Esophagus squamous epithelium (tissue), 5 donors: ENCODE data around the gene MAMSTR. TPM values are rescaled to one million over a fixed set of nuclear protein-coding genes. Genes with fewer than 3 reads are reported as not detected.
"Not testable (repeated sequence)": the region's sequence is repeated elsewhere in the genome, so short reads cannot be mapped to it uniquely, and the experiment has no call there.

Source experiments
- DNase-seq: peaks from one replicate; lab custom pipeline; 2025; lab: John Stamatoyannopoulos, UW
- H3K27ac ChIP-seq, 4 donors: fragments of 200-600 bp; sonication (generic); one replicate each; pipeline ENCODE4 v1.5.1; 2016 to 2019; ENCODE audit warnings: mild to moderate bottlenecking in 1 of 4
- H3K27me3 ChIP-seq, 4 donors: fragments of 200-600 bp; sonication (generic); 1 replicate in 3 of 4; 2 replicates in 1 of 4; pipeline versions ENCODE4 v1.5.1 to v1.6.0; 2017 to 2021; ENCODE audit warnings: antibody characterized with exemption in 1 of 4
- H3K36me3 ChIP-seq, 3 donors: fragments of 200-600 bp; sonication (generic); one replicate each; pipeline ENCODE4 v1.5.1; 2016 to 2019
- H3K4me1 ChIP-seq, 3 donors: fragments of 200-600 bp; sonication (generic); one replicate each; pipeline ENCODE4 v1.5.1; 2017 to 2019
- H3K4me3 ChIP-seq, 4 donors: fragments of 200-600 bp; sonication (generic); 1 replicate in 3 of 4; 2 replicates in 1 of 4; pipeline ENCODE4 v1.5.1; 2016 to 2019; ENCODE audit warnings: mild to moderate bottlenecking in 2 of 4, moderate library complexity in 1 of 4
- H3K9me3 ChIP-seq, 3 donors: fragments of 200-600 bp; sonication (generic); one replicate each; pipeline ENCODE4 v1.5.1; 2016 to 2019
- CTCF ChIP-seq, 6 experiments: fragments of 450-650 bp in 4 of 6; fragments of 200-600 bp in 2 of 6; sonication (generic) in 2 of 6; IDR thresholded peaks; one replicate each; pipeline ENCODE4 v1.5.1; 2016 to 2019; ENCODE audit warnings: antibody characterized with exemption in 6 of 6, mild to moderate bottlenecking in 4 of 6, moderate library complexity in 4 of 6
- POLR2A ChIP-seq, 4 donors: fragments of 450-650 bp; IDR thresholded peaks; one replicate each; pipeline ENCODE4 v1.6.1; 2017; ENCODE audit warnings: antibody characterized with exemption in 4 of 4, mild to moderate bottlenecking in 4 of 4, moderate library complexity in 3 of 4
- WGBS, 2 donors: methylation state at CpG; one replicate each; pipeline ENCODE4 v1.1.5; 2018; 5-methylcytosine and 5-hydroxymethylcytosine counted together
- intact Hi-C: fragments of 100-400 bp; cut with DNase I; formaldehyde crosslinking; loops from one replicate; pipeline ENCODE4 v1.15.0; 2022
- total RNA-seq, 4 donors: library from RNA; depleted of rRNA; stranded (reverse); fragments of >200 nt; gene quantifications; one replicate each; pipeline ENCODE4 v1.1.0, GENCODE V29; 2016
- donor health status: DM: yes; HTN: yes; CAD: no.

MAMSTR gene
- total RNA-seq, 4 donors from 2014 or later: 0.57 to 2.0 TPM; not detected in 2

GRCh38 chr19:48718711-48719231 is 754 bp downstream of the MAMSTR start:
- no peaks in the 10 kb centered on the region for H3K36me3 ChIP-seq
- H3K27ac ChIP-seq: peak overlapping the region in 2 of 4 donors; percentile 38 to 92
- H3K4me3 ChIP-seq: no peak overlapping the region
- no peaks in the 10 kb centered on the region for H3K27me3 ChIP-seq
- peaks cover 23 to 67% (median 41%) of the 10 kb centered on the region in 3 donors for H3K4me1 ChIP-seq
- intact Hi-C loops: no loop called here
- H3K9me3 ChIP-seq: no peaks in the 10 kb centered on the region
- no peak for TF ChIP-seq CTCF (IDR thresholded peaks at IDR 0.05)
- no peak for DNase-seq
- WGBS, 2 donors: 66 to 80% methylated on average over 6 to 15 of the region's 15 CpGs

- H3K36me3 ChIP-seq, intact Hi-C loops, DNase-seq, H3K27me3 ChIP-seq, H3K4me3 ChIP-seq, H3K27ac ChIP-seq, H3K9me3 ChIP-seq: not testable (repeated sequence)
- WGBS, 2 donors: 97 to 99% methylated on average over 7 to 10 of the region's 13 CpGs
- H3K4me1 ChIP-seq: peaks cover 29 to 73% (median 46%) of the 10 kb centered on the region in 3 donors
Observed at GRCh38 chr19:48718106-48718505, 1.4 kb downstream of the MAMSTR start.

GRCh38 chr19:48716562-48717291 is 2.8 kb downstream of the MAMSTR start:
- H3K27ac ChIP-seq: peak overlapping the region; percentile 82 to 93 (median 86)
- no peak for DNase-seq
- peak overlapping the region in 3 of 4 donors; percentile 25 to 48 (median 33) for H3K4me3 ChIP-seq
- intact Hi-C loops: no loop called here
- peaks cover 33 to 79% (median 51%) of the 10 kb centered on the region in 3 donors for H3K4me1 ChIP-seq
- no peaks in the 10 kb centered on the region for H3K27me3 ChIP-seq
- H3K9me3 ChIP-seq: no peaks in the 10 kb centered on the region
- TF ChIP-seq CTCF (IDR thresholded peaks at IDR 0.05) (no peak), POLR2A (IDR thresholded peaks at IDR 0.05) (no peak)
- H3K36me3 ChIP-seq: no peaks in the 10 kb centered on the region
- WGBS, 2 donors: 18 to 21% methylated on average over 9 to 23 of the region's 24 CpGs

- H3K4me3 ChIP-seq: peak overlapping the region in 3 of 4 donors; percentile 43 to 85 (median 53)
- DNase-seq: no peak
- intact Hi-C loops: no loop called here
Observed at GRCh38 chr19:48715681-48716171, 3.8 kb downstream of the MAMSTR start.

More at GRCh38 chr19:48715681-48716171, 3.8 kb downstream of the MAMSTR start:
- 27 to 49% methylated on average over 11 to 19 of the region's 19 CpGs for WGBS, 2 donors
- Histone ChIP-seq H3K27me3 (no peaks in the 10 kb centered on the region), H3K9me3 (no peaks in the 10 kb centered on the region), H3K27ac (peak overlapping the region; percentile 82 to 93 (median 91)), H3K36me3 (no peaks in the 10 kb centered on the region), H3K4me1 (peaks cover 33 to 72% (median 48%) of the 10 kb centered on the region in 3 donors)
- TF ChIP-seq CTCF (IDR thresholded peaks at IDR 0.05): no peak
- no peak for TF ChIP-seq POLR2A (IDR thresholded peaks at IDR 0.05)
